Fibroblast of gingiva (primary cell): ENCODE results near the gene HOXB13.

Source experiments
- DNase-seq: peaks from one replicate; pipeline ENCODE4 v3.0.0-alpha.2; 2011; ENCODE audit warnings: low read depth

The HOXB13 gene

DNA sequence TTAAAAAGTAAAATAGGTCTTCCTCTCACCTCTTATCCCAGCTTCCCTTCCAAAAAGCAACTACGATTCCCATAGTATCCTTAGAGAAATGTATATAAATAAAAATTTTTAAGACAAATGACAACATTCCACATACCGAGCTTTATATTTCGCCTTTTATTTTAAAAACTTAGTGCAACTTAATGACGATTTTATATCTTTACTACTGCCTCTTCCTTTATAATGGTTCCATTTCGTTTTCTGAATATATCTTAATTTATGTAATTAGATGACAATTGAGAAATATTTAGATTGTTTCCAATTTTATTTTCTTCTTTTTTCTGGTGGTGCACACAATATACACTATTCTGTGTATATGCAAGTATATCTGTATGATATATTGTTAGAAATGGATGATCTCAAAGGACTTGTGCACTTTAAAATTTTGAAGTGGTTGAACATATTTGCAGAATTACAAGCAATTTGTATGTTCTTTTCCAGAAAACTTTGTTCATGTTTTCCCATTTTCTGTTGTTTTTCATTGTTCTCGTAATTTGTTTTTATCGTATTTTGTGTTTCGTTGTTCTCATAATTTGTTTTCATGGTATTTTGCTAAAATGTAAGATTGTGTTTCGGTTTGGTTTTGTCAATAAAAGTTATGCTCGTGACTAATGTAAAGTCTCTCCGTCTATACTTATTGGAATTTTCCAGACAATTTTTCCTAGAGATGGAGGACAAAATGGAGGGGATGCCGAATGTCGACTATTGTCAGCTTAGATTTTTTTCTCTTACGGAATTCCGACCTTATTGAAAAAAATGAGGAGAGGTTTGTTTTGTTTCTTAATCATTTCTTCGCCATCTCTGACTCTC lies 20.4 kb upstream of the HOXB13 start:
- no peak for DNase-seq

DNA sequence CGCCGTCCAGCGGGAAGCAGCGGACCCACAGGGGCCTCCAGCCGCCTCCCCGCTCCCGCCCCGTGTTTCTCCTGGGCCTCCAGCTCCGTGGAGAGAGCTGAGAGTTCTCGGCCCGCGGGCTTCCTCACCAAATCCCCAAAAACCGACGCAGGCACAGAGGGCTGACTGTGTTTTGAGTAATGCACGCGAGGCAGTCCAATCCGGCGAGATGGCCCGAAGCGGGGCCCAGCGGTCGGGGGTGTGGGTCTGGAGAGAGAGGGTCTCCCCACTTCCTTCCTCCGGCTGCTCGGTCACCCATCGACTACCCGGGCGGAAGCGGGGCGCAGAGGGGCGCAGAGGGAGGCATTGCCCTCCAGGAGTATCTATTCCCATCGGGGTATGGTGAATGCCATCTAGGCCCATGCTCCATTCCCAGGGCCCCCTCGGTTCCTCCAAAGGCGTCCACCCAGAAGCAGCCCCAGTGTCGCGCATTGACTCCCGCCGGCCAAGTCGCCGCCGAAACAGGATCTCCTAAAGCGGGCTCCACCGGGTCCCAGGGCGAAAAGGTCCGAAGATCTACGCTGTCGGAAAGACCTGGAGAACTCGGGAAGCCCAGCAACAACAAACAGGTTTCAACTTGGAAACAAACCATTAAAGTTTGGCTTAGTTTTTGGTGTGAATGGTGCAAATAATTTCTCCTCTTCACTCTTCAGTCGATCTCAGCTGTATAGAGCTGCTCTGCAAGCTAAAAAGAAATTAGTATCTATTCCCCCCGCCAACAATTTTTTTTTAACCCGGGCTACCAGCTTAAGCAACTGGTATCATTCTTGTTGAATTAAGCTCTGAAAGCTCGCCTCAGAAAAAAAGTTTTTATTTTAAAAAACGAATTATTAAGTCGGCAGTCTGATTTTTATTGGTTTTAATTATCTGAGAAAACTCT lies 19.2 kb upstream of the HOXB13 start:
- DNase-seq = no peak

GRCh38 chr17:48746916-48747444 lies 18.4 kb upstream of the HOXB13 start:
- no peak for DNase-seq

GRCh38 chr17:48745381-48746275 lies 17.1 kb upstream of the HOXB13 start:
- no peak for DNase-seq

DNA sequence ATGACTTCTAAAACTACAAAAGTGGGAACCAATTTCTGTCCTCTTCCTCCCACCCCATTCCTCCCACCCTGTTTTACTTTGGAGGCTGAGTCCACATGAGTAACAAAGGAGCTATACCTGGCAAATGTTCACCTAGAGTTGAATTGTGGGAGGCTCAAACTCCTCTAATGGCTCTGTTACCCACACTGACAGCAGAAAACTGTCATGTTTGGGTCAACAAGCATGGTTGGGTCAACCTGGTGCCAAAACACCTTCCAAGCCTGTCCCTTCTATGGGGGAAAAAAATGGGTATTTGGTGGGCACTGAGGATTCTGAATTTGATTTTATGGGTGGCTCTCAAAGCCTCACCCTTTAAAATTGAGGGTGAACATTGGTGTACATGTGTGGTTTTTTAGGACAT lies 12.0 kb upstream of the HOXB13 start:
- DNase-seq = no peak

- DNase-seq = no peak
Observed at GRCh38 chr17:48738803-48739526, 10.4 kb upstream of the HOXB13 start.

- no peak for DNase-seq
Observed at GRCh38 chr17:48738424-48738802, 9.9 kb upstream of the HOXB13 start.

GRCh38 chr17:48737330-48738043 lies 8.9 kb upstream of the HOXB13 start:
- DNase-seq = no peak

DNA sequence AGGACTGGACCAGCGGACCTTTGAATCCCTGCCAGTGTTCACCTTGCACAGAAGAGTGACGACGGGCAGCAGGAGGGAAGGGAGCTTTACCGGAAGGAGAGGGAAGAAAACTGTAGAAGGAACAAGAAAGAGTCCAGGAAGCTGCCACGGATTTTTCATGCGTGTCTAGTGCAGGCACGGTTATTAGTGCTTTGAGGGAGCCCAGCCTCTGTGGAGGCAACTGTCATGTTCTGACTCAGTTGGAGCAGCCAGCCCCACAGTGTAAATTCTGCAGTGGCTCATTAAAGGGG lies 6.5 kb upstream of the HOXB13 start:
- no peak for DNase-seq

DNA sequence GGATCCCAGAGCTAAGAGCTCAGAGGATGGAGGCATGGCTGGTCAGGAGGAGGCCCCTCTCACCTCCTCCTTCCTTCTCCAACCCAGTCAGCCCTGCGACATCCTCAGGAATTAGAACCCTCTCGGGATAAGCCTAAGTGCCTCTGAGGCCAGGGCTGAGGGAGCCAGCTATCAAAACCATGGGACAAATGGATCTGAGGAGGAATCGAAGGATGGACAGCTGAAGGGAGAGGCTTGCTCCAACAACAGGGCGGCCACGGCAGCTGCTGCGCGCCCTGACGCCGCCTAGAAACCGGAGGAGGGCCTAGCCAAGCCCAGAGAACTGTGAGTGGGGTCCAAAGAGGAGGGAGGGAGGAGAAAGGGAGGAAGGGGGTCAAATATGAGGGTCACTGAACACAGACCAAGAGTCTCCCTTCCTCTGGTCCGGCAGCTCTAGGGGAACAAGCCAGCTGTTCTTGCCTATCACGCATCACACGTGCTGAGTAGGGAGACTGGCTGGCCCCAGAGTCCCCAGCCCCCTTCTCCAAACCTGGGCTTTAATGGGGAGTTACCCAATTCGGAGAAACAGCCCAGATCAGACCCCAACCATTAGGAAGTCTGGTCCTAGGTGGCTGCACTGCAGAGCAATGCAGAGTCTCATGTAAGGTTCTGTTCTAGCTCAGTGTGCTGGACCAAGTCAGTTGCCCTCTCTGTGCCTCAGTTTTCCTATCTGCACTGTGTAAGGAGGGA lies 5.9 kb upstream of the HOXB13 start:
- no peak for DNase-seq

- DNase-seq = no peak
Observed at GRCh38 chr17:48733632-48734328, 5.2 kb upstream of the HOXB13 start.

DNA sequence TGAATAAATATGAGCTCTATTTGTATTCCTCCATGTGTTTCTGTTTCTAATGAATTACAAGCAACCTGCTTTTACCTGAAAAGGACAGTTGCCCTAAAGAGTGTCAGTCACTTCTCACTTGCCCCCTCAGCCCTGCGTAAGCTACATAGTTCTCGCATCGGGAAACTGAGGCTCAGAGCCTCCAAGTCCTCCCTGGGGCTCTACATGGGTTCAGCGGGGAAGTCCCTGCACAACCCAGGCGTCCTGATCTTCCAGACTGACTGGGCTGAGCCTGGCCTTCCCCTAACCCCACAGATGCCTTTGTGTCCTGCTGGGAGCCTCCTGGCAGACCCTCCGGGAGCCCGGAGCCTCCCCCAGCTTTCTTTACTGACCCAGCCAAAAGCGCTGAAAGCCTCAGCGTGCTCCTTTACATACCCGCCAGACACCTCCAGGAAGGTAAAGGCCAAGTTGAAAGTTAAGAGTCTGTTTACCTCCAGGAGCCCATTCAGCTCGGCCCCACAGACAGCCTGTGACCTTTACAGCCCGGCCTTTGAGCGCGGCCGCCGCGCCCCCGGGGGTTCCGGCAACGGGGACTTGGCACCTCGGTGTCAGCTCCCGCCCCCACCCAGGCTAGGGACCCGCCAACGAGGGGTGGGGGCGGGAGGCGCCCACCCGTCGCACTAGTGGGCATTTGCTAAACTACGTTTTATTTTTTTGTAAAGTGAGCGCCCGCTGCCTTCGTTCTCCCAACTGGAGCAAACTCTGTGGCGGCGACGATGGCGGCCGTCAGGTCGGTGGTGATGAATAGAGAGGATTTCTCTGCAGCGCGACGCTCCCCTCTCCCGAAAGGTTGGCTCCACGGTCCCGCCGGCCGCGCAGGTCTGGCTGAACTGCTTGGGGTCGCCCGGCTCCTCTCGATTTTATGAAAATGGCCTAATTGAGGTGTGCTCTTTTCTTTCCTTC lies 4.4 kb upstream of the HOXB13 start:
- no peak for DNase-seq

DNA sequence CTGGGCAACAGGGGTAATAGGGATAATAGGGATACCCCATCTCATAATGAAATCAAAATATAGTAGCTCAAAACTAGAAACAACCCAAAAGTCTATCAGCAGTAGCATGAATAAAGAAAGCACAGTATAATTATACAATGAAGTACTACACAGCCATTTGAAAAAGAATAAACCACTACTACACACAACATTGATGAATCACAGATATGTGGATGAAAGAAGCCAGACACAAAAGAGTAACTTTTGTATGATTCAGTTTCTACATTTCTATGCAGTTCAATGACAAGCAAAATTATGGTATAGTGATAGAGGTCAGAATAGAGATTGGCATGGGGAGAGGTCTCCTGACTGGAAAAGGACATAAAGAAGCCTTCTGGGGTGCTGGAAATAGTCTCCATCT lies 2.8 kb upstream of the HOXB13 start:
- DNase-seq = no peak

GRCh38 chr17:48730240-48730550 lies 1.6 kb upstream of the HOXB13 start:
- no peak for DNase-seq

GRCh38 chr17:48729335-48730239 lies 1.0 kb upstream of the HOXB13 start:
- DNase-seq = no peak

GRCh38 chr17:48727415-48728175 lies 955 bp downstream of the HOXB13 start:
- no peak for DNase-seq

GRCh38 chr17:48726916-48727286 lies 1.6 kb downstream of the HOXB13 start:
- DNase-seq = no peak
